Left cardiac atrium (tissue), 4 donors: ENCODE data around the gene KCNH6. TPM values are rescaled to one million over a fixed set of nuclear protein-coding genes. Genes with fewer than 3 reads are reported as not detected.

Experiments
- ATAC-seq, 2 donors: fragments of 200-7000 bp; cut with Tn5 transposase; one replicate each; pipeline ENCODE4 v1.9.1; 2020; ENCODE audit warnings: mild to moderate bottlenecking in 2 of 2, moderate library complexity in 2 of 2
- DNase-seq: peaks from one replicate; pipeline ENCODE4 v3.0.0-alpha.2; 2020
- intact Hi-C, 2 donors: fragments of 100-400 bp; cut with DNase I; formaldehyde crosslinking; loops; one replicate each; pipeline versions ENCODE4 v1.14.1 to v1.15.1; 2022 to 2023
- total RNA-seq, 2 donors: library from RNA; stranded (reverse); fragmentation: NEBNext Ultra II Directional; extraction: Animal tissue kit (Norgen Biotek cat#: 25700); gene quantifications; one replicate each; pipeline ENCODE4 v1.2.1, GENCODE V29; 2021
- donor health status: DM: no; HTN: yes; CAD: no.
- donor health status: DM: no; HTN: yes; CAD: no; lungs with severe emphysema.
- donor health status: DM: yes; HTN: yes; CAD: no.
- donor health status: Dilated cardiomyopathy.

The KCNH6 gene
- total RNA-seq, 2 donors from 2014 or later, result not detected

GRCh38 chr17:63500543-63501390 lies 22.4 kb upstream of the KCNH6 start:
- intact Hi-C loops, result no loop called here
- ATAC-seq (no peak), DNase-seq (no peak)

GRCh38 chr17:63503341-63503705 lies 19.8 kb upstream of the KCNH6 start:
- ATAC-seq (no peak), DNase-seq (no peak)
- intact Hi-C loops, result no loop called here

- ATAC-seq, result no peak
- intact Hi-C loops, result no loop called here
These were observed 18.9 kb upstream of the KCNH6 start for GRCh38 chr17:63504261-63504660.

GRCh38 chr17:63505341-63505740 lies 17.8 kb upstream of the KCNH6 start:
- intact Hi-C loops, result no loop called here
- no peak for DNase-seq
- ATAC-seq, result no peak

More at GRCh38 chr17:63504261-63504660, 18.9 kb upstream of the KCNH6 start:
- DNase-seq, result no peak

- DNase-seq (no peak), ATAC-seq (no peak)
- intact Hi-C loops, result no loop called here
These were observed 16.5 kb upstream of the KCNH6 start for GRCh38 chr17:63506627-63507026.

- intact Hi-C loops, result no loop called here
- DNase-seq, result no peak
These were observed 11.8 kb upstream of the KCNH6 start for GRCh38 chr17:63511331-63511730.

GRCh38 chr17:63512388-63512787 lies 10.8 kb upstream of the KCNH6 start:
- ATAC-seq, result no peak
- intact Hi-C loops, result no loop called here

More at GRCh38 chr17:63511331-63511730, 11.8 kb upstream of the KCNH6 start:
- ATAC-seq, result no peak

GRCh38 chr17:63512896-63513644 lies 10.1 kb upstream of the KCNH6 start:
- no peak for DNase-seq
- intact Hi-C loops, result no loop called here
- no peak for ATAC-seq

More at GRCh38 chr17:63512388-63512787, 10.8 kb upstream of the KCNH6 start:
- DNase-seq, result no peak

GRCh38 chr17:63514477-63514876 lies 8.7 kb upstream of the KCNH6 start:
- DNase-seq, result no peak
- intact Hi-C loops, result no loop called here
- ATAC-seq, result no peak

- DNase-seq, result no peak
- no peak for ATAC-seq
- intact Hi-C loops, result no loop called here
These were observed 8.2 kb upstream of the KCNH6 start for GRCh38 chr17:63514974-63515373.

- ATAC-seq, result no peak
- DNase-seq, result no peak
- intact Hi-C loops, result no loop called here
These were observed 7.7 kb upstream of the KCNH6 start for GRCh38 chr17:63515426-63515825.

- intact Hi-C loops, result no loop called here
- no peak for DNase-seq
- no peak for ATAC-seq
These were observed 6.0 kb upstream of the KCNH6 start for GRCh38 chr17:63516910-63517824.

- DNase-seq (no peak), ATAC-seq (no peak)
- intact Hi-C loops, result no loop called here
These were observed 5.2 kb upstream of the KCNH6 start for GRCh38 chr17:63517825-63518534.

- ATAC-seq (no peak), DNase-seq (no peak)
- intact Hi-C loops, result no loop called here
These were observed 3.9 kb upstream of the KCNH6 start for GRCh38 chr17:63519116-63519881.

- intact Hi-C loops, result no loop called here
- ATAC-seq, result no peak
- no peak for DNase-seq
These were observed 2.9 kb upstream of the KCNH6 start for GRCh38 chr17:63519972-63520882.

GRCh38 chr17:63524051-63524450 lies 893 bp downstream of the KCNH6 start:
- intact Hi-C loops, result no loop called here
- DNase-seq, result no peak
- ATAC-seq, result no peak
